GM19455 (cell line): Measurements from ENCODE around the gene SLC66A2.

Experiments
- ATAC-seq: cut with Tn5 transposase; IDR thresholded peaks from one replicate; pipeline ENCODE4 v1.9.1; 2021; ENCODE audit not compliant: unreplicated experiment

The SLC66A2 gene

GRCh38 chr18:79952456-79952995, 1.1 kb upstream of the SLC66A2 start:
- no peak for ATAC-seq

- peak; percentile 38 for ATAC-seq
These were observed 725 bp downstream of the SLC66A2 start for GRCh38 chr18:79950515-79951341.

GRCh38 chr18:79949697-79950487, 1.6 kb downstream of the SLC66A2 start:
- ATAC-seq, result no peak

DNA sequence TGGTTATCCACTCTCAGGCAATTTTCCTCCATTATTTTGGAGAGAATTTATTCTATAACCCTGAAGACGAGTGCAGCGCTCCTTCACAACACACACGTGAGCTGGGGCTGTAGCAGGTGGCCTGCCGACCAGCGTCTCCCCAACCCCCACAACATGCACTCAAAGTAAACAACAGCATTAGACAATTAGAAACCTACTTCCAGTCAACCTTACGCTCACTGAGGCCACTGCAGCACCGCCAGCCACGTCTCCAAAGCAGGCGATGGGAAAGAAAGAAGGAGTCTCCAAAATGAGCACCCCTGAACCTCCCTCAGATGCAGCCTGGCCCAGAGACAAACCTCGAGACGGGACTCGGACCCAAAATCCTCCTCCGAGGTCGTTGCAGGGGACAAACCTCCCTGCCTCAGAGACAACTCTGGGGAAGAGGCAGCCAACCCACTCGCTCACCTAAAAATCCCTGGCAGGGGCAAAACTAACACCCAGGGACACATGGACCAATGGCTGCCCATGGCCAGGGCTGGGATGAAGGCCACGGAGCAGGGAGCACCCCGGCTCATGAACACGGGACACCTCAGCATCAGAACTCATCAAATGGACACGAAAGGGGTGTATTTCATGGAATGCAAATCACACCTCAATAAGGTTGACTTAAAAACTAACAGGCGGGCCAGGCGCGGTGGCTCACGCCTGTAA, 2.6 kb downstream of the SLC66A2 start:
- no peak for ATAC-seq

DNA sequence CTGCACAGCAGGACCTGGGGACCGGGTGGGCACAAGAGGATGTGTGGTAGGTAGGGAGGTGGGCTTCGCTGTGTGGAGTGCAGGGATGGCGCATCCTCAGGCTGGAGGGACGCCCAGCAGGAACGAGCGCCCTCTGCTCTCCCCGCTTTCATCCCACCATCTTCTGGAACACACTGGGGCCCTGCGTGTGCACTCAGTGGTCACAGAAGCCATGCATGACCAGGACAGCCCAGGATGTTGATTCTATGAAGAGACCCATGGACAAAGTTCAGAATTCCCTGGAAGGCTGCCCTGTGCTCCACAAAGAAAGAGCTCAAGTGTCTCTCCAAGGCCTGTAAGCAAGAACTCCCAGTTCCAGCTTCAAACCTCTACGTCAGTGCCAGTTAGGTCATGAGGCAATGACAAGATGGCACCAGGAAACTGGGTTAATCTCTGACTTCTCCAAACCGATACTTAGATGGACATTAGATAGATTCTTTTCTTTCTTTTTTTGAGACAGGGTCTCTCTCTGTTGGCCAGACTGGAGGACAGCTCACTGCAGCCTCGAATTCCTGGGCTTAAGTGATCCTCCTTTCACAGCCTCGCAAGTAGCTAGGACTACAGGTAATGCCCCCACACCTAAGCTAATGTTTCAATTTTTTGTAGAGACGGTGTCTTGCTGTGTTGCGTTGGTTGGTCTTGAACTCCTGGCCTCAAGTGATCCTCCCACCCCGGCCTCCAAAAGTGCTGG, 3.4 kb downstream of the SLC66A2 start:
- ATAC-seq, result no peak

DNA sequence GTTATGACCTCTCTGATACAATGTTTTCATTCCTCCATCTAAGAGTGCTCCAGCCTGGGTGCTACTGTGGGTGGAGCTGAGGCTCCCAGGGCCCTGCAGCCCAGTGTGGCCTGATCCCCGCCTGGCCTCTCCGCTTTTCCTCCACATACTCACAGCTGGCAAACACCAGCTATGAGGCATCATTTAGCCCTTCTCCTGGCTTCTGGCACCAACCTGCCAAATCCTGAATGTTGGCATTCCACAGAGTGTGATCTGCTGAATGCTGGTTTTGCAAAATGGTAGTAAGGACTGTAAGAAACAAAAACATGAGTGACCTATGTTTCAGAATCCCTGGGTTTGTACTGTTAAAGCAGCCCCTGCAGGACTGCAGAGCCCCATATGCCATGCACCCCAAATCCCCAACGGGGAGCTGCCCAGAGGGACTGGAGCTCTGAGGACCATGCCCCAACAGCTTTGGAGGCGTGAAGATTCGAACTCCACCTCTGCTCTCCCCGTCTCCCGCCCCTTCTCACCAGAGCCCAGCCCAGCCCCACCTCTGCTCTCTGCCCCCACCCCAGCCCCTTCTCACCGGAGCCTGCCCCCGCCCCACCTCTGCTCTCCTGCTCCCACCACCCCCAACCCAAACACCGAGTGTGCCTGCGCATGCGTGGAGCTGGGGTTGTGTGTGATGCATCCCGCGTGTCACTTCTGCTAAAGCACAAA, 4.2 kb downstream of the SLC66A2 start:
- no peak for ATAC-seq

DNA sequence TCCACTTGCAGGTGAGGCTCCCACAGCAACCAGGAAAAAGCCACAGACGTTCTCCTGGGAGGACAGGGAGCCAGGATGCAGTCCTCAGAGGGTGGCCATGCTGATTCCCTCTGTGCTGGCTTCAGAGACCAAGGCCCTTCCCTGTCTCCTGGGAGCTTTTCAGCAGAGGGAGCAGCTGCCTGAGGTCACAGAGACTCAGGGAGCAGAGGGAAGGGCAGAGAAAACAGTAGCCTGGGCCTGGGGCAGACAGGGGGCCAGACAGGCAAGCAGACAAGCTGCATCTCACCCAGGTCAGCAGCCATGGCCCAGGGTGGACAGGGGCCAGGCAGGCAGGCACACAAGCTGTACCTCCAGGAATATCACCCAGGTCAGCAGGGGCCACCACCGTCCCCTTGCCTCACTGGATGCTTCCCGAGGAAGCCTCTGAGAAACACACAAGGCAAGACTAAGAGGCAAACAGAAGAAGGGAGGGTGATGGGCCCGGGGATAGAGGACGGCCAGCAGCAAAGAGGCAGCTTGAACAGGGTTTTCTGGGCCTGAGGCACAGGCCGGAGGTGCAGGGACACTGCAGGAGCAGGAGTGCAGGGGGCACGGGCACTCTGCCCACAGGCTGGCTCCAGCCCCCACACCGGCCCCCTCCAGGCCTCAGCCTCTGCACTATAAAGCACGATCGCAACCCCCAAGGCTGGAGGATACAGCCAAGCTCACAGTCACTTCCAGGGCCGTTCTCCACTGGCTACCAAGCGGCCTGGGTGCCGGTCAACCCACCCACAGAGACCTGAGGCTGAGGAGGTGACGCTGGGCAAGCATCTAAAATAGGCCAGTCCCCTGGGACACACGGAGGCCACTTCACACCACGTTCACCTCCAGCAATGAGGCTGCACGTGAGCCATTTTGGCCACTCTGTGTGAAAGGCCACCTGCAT, 6.1 kb downstream of the SLC66A2 start:
- ATAC-seq, result no peak

- ATAC-seq, result no peak
These were observed 6.7 kb downstream of the SLC66A2 start for GRCh38 chr18:79944746-79945117.

DNA sequence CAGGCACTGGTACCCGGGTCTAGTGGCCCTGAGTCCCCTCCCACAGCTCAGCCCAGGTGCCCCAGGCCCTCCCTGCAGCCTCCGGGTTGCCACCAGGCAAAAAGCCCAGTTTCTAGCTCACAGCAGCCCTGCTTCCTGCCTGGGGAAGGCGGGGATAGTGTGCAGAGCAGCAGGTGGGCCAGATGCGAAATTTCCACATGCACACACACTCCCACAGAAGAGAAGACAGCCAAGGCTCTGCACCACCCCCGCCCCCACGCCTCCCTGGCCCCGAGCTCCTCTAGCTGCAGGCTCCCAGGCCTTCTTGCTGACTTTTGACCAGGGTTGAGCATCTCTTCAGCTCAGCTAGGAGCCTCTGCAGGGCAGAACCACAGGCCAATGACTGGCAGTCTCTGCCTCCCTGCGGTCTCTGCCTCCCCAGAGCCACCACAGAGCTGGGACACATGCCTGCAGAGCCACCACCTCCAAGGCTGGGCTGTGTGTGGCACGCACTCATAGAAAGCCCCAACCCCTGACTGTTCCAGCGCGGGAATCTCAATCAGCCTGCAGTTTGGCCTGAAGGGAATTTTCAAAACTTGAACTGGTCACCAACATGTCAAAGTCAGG, 7.2 kb downstream of the SLC66A2 start:
- no peak for ATAC-seq

DNA sequence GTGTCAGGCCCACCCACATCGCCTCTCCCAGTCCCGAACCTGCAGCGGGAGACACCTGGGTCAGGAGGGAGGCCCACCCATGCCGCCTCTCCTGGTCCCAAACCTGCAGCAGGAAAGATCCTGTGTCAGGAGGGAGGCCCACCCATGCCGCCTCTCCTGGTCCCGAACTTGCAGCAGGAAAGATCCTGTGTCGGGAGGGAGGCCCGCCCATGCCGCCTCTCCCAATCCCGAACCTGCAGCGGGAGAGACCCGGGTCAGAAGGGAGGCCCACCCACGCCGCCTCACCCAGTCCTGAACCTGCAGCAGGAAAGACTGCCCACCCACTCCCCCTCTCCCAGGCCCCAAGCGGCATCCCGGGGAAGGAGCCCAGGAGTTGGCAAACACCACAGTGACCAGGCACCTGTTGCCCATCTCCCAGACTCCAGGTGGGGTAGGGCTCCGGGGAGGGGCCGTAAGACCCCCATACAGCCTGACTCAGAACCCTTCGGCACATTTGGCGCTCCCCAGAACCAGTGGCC, 7.8 kb downstream of the SLC66A2 start:
- no peak for ATAC-seq

DNA sequence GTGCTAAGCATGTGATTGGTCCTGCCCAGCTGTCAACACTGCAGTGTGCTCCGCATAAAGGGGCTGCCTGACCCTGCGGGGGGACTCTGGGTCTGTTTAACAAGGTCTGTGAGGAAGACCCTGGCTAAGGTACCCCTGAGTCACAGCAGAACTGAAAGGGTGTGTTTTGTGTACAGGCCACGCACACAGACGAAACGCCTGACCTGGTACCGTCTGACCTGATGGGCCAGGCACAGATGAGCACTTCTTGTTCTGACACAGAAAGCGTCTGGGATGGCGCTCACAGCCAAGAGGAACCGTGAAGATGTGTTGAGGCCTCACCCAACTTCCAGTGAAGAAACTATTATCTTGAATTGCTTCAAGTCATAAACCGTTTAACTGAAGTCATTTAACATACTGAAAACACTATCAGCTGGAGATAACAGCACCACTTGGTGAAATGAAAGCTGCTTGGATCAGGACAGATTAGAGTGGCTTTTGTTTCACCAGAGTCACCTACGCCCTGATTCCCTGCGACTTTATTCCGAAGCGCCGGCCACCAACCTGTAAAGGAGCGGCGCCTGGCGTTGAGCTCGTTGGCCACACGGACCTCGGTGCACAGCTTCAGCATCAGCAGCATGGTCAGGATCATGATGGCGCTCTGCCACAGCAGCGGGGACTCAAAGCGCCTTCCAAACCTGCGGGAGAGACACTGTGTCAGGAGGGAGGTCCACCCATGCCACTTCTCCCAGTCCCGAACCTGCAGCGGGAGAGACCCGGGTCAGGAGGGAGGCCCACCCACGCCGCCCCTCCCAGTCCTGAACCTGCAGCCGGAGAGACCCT, 8.5 kb downstream of the SLC66A2 start:
- no peak for ATAC-seq

DNA sequence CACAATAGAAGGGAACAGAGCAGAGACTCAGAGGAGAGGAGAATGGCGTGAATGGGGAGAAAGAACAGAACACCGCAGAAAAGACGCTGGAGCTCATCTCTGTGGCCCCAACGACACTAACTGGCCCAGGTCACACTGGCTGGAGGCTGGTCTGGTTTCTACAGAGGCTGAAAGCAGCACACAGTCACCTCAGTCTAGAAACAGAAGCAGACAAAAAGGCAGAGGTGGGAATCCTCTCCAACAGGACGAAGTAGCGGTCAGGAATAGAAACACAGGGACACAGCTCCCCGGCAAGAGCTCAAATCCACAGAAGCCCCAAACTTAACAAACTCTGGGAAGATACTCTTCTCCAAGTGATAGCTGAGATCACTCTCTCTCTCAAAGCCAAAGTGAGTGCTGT, 9.2 kb downstream of the SLC66A2 start:
- ATAC-seq, result no peak

GRCh38 chr18:79941473-79942119, 9.9 kb downstream of the SLC66A2 start:
- ATAC-seq, result no peak

DNA sequence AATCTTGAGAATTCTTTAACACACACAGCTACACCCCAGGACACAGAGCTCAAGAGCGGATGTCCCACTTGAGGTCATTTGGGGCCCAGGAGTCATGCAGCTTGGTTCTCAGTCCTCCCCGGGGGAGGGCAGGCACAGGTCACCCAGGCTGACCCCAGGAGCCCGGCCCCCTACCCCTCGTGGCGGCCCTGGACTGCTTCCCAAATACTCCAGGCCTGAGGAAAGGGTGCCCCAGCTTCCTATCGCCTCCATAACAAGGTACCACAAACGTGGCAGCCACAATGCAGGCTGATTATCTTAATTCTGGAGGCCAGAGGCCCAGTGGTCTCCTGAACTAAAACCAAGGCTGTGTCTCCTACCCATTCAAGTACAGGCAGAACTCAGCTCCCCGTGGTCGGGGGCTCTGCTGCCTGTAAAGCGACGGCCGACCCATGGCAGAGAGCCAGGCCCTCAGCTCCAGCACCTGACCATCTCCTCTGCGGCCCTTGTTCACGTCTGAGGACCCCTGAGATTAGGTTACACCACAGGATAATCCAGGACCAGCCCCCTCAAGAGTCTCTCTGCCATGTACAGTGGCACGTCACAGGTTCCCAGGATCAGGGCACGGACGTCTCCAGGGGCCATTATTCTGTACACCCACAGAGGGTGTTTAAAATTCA, 10.5 kb downstream of the SLC66A2 start:
- ATAC-seq, result no peak

GRCh38 chr18:79940126-79940813, 11.2 kb downstream of the SLC66A2 start:
- ATAC-seq, result no peak

DNA sequence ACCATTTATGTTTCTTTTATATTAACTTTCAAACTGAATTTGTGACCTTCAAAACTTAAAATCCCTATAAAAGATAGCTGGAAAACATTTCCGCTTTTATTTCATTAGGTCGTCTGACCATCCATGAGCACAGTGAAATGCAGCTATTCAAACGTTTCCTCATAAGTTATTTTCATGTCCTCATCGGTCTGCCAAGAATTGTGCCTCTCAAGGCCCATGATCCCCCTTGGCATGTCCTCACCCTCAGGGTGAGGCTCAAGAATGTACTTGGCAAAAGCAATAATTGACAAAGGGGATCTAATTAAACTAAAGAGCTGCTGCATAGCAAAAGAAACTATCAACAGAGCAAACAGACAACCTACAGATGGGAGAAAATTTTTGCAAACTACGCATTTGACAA, 12.4 kb downstream of the SLC66A2 start:
- no peak for ATAC-seq
